ENCODE measurements around the gene EVL.

DNA sequence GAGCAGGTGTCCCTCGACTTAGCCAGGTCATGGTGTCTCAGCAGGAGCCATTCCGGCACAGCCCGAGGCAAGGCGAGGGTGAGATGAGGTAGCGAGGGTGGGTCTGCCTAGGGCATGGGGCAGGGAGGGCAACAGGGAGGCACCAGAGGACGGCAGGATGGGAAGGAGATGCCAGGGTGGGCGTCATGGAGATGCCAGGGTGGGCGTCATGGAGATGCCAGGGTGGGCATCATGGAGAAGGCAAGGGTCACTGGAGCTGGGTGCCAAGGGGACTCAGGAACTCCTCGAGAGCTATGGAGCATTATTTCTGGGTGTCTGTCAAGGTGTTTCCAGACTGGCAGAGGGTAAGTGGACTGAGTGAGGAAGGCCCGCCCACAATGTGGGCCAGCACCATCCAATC lies 86.9 kb downstream of the EVL start:
- TF ChIP-seq, protein P1, sequence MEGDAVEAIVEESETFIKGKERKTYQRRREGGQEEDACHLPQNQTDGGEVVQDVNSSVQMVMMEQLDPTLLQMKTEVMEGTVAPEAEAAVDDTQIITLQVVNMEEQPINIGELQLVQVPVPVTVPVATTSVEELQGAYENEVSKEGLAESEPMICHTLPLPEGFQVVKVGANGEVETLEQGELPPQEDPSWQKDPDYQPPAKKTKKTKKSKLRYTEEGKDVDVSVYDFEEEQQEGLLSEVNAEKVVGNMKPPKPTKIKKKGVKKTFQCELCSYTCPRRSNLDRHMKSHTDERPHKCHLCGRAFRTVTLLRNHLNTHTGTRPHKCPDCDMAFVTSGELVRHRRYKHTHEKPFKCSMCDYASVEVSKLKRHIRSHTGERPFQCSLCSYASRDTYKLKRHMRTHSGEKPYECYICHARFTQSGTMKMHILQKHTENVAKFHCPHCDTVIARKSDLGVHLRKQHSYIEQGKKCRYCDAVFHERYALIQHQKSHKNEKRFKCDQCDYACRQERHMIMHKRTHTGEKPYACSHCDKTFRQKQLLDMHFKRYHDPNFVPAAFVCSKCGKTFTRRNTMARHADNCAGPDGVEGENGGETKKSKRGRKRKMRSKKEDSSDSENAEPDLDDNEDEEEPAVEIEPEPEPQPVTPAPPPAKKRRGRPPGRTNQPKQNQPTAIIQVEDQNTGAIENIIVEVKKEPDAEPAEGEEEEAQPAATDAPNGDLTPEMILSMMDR (IDR thresholded peaks at IDR 0.05; ENCODE audit: low read depth, low read length): no peak
- no peak for TF ChIP-seq EZH2phosphoT487 (IDR thresholded peaks at IDR 0.05; ENCODE audit: low read depth)
